Muscle of leg (tissue), 11 donors: ENCODE measurements around the gene RPL7L1. TPM values are rescaled to one million over a fixed set of nuclear protein-coding genes. Genes with fewer than 3 reads are reported as not detected.

Source experiments
- DNase-seq: peaks from one replicate; pipeline ENCODE4 v3.0.0; 2013
- H3K27ac ChIP-seq: one replicate; pipeline ENCODE4 v1.5.1; 2013; ENCODE audit warnings: mild to moderate bottlenecking, low read length, control low read depth
- H3K27me3 ChIP-seq: one replicate; pipeline ENCODE4 v1.6.1; 2013; ENCODE audit warnings: low read length; ENCODE audit not compliant: control insufficient read depth, insufficient read depth
- H3K36me3 ChIP-seq: one replicate; pipeline ENCODE4 v1.6.1; 2013; ENCODE audit warnings: low read length; ENCODE audit not compliant: control insufficient read depth, insufficient read depth
- H3K4me1 ChIP-seq: one replicate; pipeline ENCODE4 v1.6.1; 2013; ENCODE audit warnings: low read length; ENCODE audit not compliant: control insufficient read depth, insufficient read depth
- H3K4me3 ChIP-seq: one replicate; pipeline ENCODE4 v1.5.1; 2013; ENCODE audit warnings: low read length, control low read depth
- H3K9me3 ChIP-seq: replicated peaks from 2 replicates; pipeline ENCODE4 v1.6.1; 2013; ENCODE audit warnings: low read depth, low read length; ENCODE audit not compliant: control insufficient read depth
- WGBS: methylation state at CpG from one replicate; pipeline ENCODE4 v1.1.5; 2013; ENCODE audit warnings: missing lambda C conversion rate; ENCODE audit not compliant: insufficient coverage; 5-methylcytosine and 5-hydroxymethylcytosine counted together
- polyA plus RNA-seq, 8 donors: library from polyadenylated mRNA; unstranded; fragments of 120-200 nt; gene quantifications; one replicate each; pipeline versions ENCODE4 v1.2.1 to v1.2.3, GENCODE V29; 2013; ENCODE audit warnings: inconsistent platforms in 1 of 8, low replicate concordance in 1 of 8; ENCODE audit not compliant: insufficient read length in 8 of 8, insufficient read depth in 1 of 8
- total RNA-seq: library from RNA; stranded (reverse); fragments of 120-200 nt; gene quantifications from one replicate; pipeline ENCODE4 v1.2.4, GENCODE V29; 2013

Gene RPL7L1
- total and polyA plus RNA-seq, 9 donors: 60.7 to 87.9 (median 76.3) TPM

- no peak for DNase-seq
- Histone ChIP-seq H3K27me3 (no peaks in the 10 kb centered on the region), H3K27ac (no peak overlapping the region), H3K4me1 (no peaks in the 10 kb centered on the region), H3K36me3 (peaks cover 64% of the 10 kb centered on the region), H3K4me3 (no peak overlapping the region), H3K9me3 (no peaks in the 10 kb centered on the region)
- WGBS: 82% methylated on average over 3 of the region's 9 CpGs
These were observed 59.8 kb downstream of the RPL7L1 start for GRCh38 chr6:42938987-42939809.

Other genes with a start within 250 kb of the RPL7L1 start
- gene PRPH2, start 157.0 kb upstream of the RPL7L1 start, total RNA-seq: 5.3 TPM
- gene PRPH2, start 157.0 kb upstream of the RPL7L1 start, polyA plus RNA-seq: 1 to 10 TPM; 2.1 to 6.2 (median 4.7) TPM
- 27.0 TPM for gene TBCC, start 133.5 kb upstream of the RPL7L1 start, total RNA-seq
- gene TBCC, start 133.5 kb upstream of the RPL7L1 start, polyA plus RNA-seq: 10 to 100 TPM; 14.3 to 19.0 (median 16.0) TPM
- 8.1 TPM for gene BICRAL, start 97.6 kb upstream of the RPL7L1 start, total RNA-seq
- gene BICRAL, start 97.6 kb upstream of the RPL7L1 start, polyA plus RNA-seq: 10 to 100 TPM in 7 of 8 donors, 1 to 10 TPM in 1; 9.9 to 12.8 (median 10.8) TPM
- gene PTCRA, start 36.4 kb downstream of the RPL7L1 start, total RNA-seq: not detected
- gene PTCRA, start 36.4 kb downstream of the RPL7L1 start, polyA plus RNA-seq: under 1 TPM in 3 of 8 donors, not detected in 5; 0.16 to 0.27 (median 0.25) TPM
- gene CNPY3, start 49.9 kb downstream of the RPL7L1 start, total RNA-seq: 16.8 TPM
- 10 to 100 TPM; 27.3 to 41.6 (median 33.1) TPM for gene CNPY3, start 49.9 kb downstream of the RPL7L1 start, polyA plus RNA-seq
- gene GNMT, start 81.1 kb downstream of the RPL7L1 start, total RNA-seq: 0.22 TPM
- 1 to 10 TPM in 1 of 8 donors, under 1 TPM in 7; 0.10 to 1.0 (median 0.51) TPM for gene GNMT, start 81.1 kb downstream of the RPL7L1 start, polyA plus RNA-seq
- gene PEX6, start 99.6 kb downstream of the RPL7L1 start, total RNA-seq: 15.5 TPM
- 10 to 100 TPM; 13.0 to 28.4 (median 20.8) TPM for gene PEX6, start 99.6 kb downstream of the RPL7L1 start, polyA plus RNA-seq
- 34.7 TPM for gene PPP2R5D, start 105.0 kb downstream of the RPL7L1 start, total RNA-seq
- gene PPP2R5D, start 105.0 kb downstream of the RPL7L1 start, polyA plus RNA-seq: 10 to 100 TPM; 38.3 to 54.8 (median 46.0) TPM
- 59.6 TPM for gene MEA1, start 134.3 kb downstream of the RPL7L1 start, total RNA-seq
- gene MEA1, start 134.3 kb downstream of the RPL7L1 start, polyA plus RNA-seq: 10 to 100 TPM; 40.4 to 63.4 (median 48.6) TPM
- gene KLHDC3, start 134.6 kb downstream of the RPL7L1 start, total RNA-seq: 211 TPM
- gene KLHDC3, start 134.6 kb downstream of the RPL7L1 start, polyA plus RNA-seq: 100 to 1,000 TPM; 166 to 222 (median 207) TPM
- gene RRP36, start 142.0 kb downstream of the RPL7L1 start, total RNA-seq: 53.1 TPM
- 10 to 100 TPM; 39.8 to 48.5 (median 44.4) TPM for gene RRP36, start 142.0 kb downstream of the RPL7L1 start, polyA plus RNA-seq
- 36.8 TPM for gene CUL7, start 174.2 kb downstream of the RPL7L1 start, total RNA-seq
- gene CUL7, start 174.2 kb downstream of the RPL7L1 start, polyA plus RNA-seq: 10 to 100 TPM; 35.7 to 49.2 (median 41.6) TPM
- gene MRPL2, start 179.8 kb downstream of the RPL7L1 start, total RNA-seq: 27.6 TPM
- 10 to 100 TPM; 39.5 to 55.1 (median 47.5) TPM for gene MRPL2, start 179.8 kb downstream of the RPL7L1 start, polyA plus RNA-seq
- 21.6 TPM for gene KLC4, start 180.0 kb downstream of the RPL7L1 start, total RNA-seq
- gene KLC4, start 180.0 kb downstream of the RPL7L1 start, polyA plus RNA-seq: 10 to 100 TPM; 19.4 to 36.3 (median 26.1) TPM
- gene PTK7, start 196.7 kb downstream of the RPL7L1 start, total RNA-seq: 40.2 TPM
- 100 to 1,000 TPM in 1 of 8 donors, 10 to 100 TPM in 7; 44.1 to 117 (median 79.3) TPM for gene PTK7, start 196.7 kb downstream of the RPL7L1 start, polyA plus RNA-seq